ENCODE data around the gene ZNF747.
"Not testable (repeated sequence)": the region's sequence is repeated elsewhere in the genome, so short reads cannot be mapped to it uniquely, and the experiment has no call there.

ZNF747 gene

GRCh38 chr16:30535106-30535776, 583 bp upstream of the ZNF747 start:
- DNase-seq (ENCODE audit: low read depth in 1 of 2, low spot score in 1 of 2) = no peak

DNA sequence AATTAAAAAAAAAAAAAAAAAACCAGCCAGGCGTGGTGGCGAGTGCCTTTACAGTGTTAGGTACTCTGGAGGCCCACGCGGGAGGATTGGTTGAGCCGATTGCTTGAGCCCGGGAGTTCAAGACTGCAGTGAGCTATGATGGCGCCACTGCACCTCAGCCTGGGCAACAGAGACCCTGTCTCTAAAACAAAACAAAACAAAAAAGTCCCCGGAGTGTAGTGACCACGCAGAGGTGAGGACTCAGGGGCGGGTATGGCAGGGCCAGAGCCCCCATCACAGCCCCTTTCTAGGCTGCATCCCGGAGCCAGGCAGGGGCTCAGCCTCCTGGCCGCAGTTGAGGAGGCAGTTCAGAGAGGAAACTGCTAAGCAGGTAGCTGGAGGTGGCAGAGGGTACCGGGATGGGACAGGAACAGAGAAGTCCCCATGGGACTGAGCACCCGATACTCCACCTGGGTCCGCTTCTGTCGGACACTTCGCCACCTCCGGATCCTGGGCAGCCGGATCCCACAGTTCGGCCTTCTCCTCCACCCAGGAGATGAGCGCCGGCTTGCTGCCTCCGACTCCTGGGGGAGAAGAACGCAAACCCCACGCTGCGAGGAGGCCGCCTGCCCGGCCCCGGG, 800 bp downstream of the ZNF747 start:
- DNase-seq (ENCODE audit: low read depth in 1 of 2, low spot score in 1 of 2) = no peak

DNA sequence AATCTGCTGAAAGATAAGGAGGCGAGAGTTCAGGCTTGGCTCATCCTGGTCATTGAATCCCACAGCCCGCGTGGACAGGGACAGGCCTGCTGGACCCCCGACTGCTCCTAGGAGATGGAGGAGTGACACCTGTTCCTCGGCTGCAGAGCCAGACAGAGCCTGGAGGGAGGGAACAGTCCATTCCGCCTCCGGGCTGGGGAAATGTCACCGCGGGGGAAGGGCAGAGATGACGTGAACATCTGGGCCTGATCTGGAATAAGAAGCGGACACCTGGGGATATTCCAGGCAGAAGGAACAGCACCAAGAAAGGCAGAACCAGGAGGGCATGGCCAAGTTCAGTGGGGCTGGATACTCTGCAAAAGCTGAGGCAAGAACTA, 1.5 kb downstream of the ZNF747 start:
- DNase-seq (ENCODE audit: low read depth in 1 of 2, low spot score in 1 of 2) = no peak

GRCh38 chr16:30532285-30533145, 2.1 kb downstream of the ZNF747 start:
- no peak for DNase-seq (ENCODE audit: low read depth in 1 of 2, low spot score in 1 of 2)

GRCh38 chr16:30530163-30531037, 4.3 kb downstream of the ZNF747 start:
- no peak for DNase-seq (ENCODE audit: low read depth in 1 of 2, low spot score in 1 of 2)

DNA sequence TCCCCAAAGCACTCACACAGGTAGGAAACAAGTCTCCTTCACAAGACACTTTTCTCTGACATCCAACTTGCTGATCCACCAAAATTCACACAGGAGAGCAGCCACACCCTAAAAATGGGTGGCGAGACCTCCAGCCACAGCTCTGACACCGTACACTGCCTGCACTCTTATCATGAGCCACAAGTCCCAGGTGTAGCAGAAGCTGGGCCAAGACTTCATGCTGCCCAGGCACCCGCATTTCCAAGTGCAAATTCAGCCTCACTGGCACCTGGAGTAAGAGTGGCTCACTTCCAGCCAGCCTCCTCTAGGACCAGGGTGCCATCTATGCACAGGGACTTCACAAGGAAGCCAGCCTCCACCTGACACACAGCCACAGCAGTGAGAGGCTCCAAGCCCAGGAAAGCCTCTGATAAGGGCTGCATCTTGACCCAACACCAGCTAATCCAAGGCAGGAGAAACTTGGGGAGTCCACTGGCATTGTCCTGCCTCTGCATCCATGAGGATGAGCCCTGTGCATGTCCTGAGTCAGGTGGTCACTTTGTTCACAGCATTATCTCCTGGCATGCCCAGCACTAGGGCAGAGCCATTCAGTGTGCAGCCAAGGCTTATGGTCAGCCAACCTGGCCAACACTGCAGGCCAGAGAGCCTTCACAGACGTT, 5.7 kb downstream of the ZNF747 start:
- DNase-seq (ENCODE audit: low read depth in 1 of 2, low spot score in 1 of 2) = no peak

GRCh38 chr16:30527635-30528178, 7.0 kb downstream of the ZNF747 start:
- no peak for DNase-seq (ENCODE audit: low read depth in 1 of 2, low spot score in 1 of 2)

- peak; percentile 79 to 83 for DNase-seq (ENCODE audit: low read depth in 1 of 2, low spot score in 1 of 2)
These were observed 7.6 kb downstream of the ZNF747 start for GRCh38 chr16:30526823-30527634.

DNA sequence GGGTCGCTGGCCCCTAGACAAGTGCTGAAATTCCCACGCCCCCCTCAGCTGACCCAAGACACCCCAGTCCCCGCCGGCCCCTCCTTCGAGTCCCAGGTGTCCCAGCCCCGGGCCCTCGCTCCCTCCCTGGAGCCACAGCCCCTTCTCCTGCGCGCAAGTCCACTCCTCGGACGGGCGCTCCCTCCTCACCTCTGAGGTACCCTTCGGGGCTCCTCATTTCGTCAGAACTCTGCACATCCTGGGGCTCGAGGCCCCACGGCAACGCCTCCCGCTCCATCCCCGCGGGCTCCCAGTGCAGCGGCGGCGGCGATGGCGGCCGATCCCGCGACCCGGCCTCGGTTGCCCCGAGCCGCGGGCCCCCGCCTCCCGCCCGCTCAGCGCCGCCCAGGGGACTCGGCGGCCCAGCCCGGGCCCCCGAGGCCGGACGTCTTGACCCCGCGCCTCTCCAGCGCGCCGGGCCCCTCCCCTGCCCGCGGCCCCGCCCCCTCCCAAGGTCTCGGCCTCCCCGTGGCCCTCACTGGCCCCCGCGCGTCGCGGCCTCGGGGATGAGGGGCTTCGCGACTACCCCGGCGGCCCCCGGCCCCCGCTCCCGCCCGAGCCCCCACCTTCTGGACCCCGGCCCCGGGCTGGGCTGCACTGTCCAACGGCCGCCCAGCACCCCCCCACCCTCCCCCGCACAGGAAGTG, 8.4 kb downstream of the ZNF747 start, which contains the start of gene ZNF768:
Gene ZNF768, minus strand, starts transcription at position 430 of the 686 bp plus-strand sequence. Its CDS starts 153 bp downstream, at position 277.
- DNase-seq (ENCODE audit: low read depth in 1 of 2, low spot score in 1 of 2) = peak in 1 of 2 donors; percentile 12

- DNase-seq (ENCODE audit: low read depth in 1 of 2, low spot score in 1 of 2) = no peak
These were observed 8.9 kb downstream of the ZNF747 start for GRCh38 chr16:30525844-30526136.

DNA sequence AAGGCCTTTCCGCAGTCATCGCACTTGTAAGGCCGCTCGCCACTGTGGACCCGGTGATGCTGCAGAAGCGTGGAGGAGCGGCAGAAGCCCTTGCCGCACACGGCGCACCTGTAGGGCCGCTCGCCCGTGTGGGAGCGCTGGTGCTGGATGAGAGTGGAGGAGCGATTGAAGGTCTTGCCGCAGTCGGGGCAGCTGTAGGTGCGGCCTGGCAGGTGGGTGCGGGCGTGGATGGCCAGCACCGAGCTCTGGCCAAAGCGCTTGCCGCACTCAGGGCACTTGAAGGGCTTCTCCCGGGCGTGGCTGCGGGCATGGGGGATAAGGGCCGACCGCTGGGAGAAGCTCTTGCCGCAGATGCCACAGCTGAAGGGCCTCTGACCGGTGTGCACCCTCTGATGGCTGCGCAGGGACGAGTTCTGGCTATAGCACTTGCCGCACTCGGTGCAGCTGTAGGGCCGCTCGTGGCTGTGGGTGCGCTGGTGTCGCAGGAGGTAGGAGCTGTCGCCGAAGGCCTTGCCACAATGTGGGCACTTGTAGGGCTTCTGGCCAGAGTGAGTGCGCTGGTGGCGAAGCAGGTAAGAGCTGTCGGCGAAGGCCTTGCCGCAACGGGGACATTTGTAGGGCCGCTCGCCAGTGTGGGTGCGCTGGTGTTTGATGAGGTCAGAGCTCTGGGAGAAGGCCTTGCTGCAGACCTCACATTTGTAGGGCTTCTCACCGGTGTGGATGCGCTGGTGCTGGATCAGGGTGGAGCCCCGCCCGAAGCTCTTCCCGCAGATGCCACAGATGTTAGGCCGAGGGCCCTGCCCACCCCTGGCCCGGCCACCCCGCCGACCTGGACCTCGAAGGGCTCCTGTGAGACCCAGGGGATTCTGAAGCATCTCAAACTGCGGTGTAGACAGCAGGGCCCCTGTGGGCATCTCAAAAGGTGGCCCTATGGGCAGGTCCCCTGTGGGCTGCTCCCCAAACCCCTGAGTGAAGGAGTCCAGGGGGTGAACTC, 9.8 kb downstream of the ZNF747 start:
- no peak for DNase-seq (ENCODE audit: low read depth in 1 of 2, low spot score in 1 of 2)

DNA sequence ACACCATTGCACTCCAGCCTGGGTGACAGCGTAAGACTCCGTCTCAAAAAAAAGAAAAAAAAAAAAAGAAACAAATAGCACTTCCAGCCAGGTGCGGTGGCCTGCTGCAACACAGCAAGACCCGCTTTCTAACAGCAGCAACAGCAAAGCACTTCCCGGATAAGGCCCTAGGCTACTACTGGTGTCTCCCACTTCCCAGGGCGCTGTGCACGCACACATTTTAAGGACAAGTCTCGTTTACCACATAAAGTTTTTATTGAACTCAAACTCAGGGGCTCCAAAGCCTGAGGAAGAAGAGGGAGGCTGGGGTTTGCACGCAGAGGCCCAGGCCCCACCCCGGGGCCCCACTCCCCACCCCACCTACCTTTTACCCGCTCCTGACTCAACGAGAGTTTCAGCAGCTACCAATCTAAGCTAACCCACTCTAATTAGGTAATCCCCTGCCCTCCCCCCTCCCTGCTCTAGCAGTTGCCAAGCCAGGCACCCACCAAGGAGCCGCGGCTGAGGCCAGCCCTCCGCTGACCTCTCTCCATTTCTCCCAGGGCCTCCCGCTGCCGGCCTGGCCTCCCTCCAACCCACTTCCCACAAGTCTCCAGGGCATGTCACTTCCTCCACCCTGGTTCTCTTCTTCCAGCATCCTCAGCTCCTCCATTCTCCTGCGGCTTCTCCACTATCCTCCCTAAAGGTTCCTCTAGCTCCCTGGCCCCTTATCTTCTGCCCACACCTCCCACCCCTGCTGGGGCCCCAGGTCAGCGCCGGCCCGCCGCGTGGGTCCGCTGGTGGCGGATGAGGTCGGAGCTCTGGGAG, 10.7 kb downstream of the ZNF747 start:
- DNase-seq (ENCODE audit: low read depth in 1 of 2, low spot score in 1 of 2) = no peak

DNA sequence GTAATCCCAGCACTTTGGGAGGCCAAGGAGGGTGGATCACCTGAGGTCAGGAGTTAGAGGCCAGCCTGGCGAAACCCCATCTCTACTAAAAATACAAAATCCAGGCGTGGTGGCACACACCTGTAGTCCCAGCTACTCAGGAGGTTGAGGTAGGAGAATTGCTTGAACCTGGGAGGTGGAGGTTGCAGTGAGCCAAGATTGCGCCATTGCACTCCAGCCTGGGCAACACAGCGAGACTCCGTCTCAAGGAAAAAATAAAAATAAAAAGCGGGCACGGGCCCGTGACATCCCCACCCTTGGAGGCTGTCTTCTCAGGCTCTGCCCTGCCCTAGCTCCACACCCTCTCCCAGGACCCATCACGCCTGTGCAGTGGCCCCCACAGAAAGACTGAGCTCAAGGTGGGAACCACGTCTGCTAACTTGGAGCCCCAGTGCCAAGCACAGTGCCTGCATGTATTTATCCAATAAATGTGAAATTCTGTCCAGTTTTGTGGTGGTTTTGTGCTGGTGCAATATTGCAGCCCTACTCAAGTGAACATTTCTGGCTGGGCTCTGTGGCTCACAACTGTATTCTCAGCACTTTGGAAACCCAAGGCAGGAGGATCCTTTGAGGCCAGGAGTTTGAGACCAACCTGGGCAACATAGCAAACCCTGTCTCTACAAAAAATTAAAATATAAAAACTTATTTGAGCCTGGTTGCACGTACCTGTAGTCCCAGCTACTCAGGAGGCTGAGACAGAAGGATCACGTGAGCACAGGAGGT, 11.8 kb downstream of the ZNF747 start:
- not testable (repeated sequence) for DNase-seq (ENCODE audit: low read depth in 1 of 2, low spot score in 1 of 2)

- DNase-seq (ENCODE audit: low read depth in 1 of 2, low spot score in 1 of 2) = no peak
These were observed 12.6 kb downstream of the ZNF747 start for GRCh38 chr16:30521873-30522641.

- no peak for DNase-seq (ENCODE audit: low read depth in 1 of 2, low spot score in 1 of 2)
These were observed 13.2 kb downstream of the ZNF747 start for GRCh38 chr16:30521476-30521872.

Data from stimulated activated CD4-positive, alpha-beta T cell treated with anti-CD3 and anti-CD28 coated beads, Interleukin-15, amount 100 ng/mL, for 1 hour (primary cell).